Measurements from ENCODE around the gene RERE. TPM values are rescaled to one million over a fixed set of nuclear protein-coding genes. Genes with fewer than 3 reads are reported as not detected.

RERE gene
- total RNA-seq, 2 donors from 2014 or later: 96.0 to 105 TPM

DNA sequence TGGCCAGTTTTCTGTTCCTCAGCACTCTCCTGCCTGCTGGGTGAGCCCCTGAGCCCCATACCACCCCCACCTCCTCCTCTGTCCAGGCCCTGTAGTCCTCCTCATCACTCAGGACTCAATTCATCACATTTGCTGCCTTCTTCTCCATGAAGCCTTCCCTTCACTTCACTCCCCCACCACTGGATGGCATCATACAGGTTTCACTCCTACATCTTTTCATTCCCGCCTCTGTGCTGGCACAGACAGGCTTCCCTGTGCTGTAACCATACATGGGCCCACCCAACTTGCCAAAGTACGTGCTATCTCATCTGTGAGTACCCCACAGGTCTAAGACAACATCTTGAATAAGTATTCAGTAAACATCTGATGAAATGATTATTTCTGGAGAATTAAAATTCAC lies 442.6 kb downstream of the RERE start:
- TF ChIP-seq CTCF (IDR thresholded peaks at IDR 0.05): peak; percentile 44

GRCh38 chr1:8374356-8374755 lies 443.1 kb downstream of the RERE start:
- no peak for TF ChIP-seq CTCF (IDR thresholded peaks at IDR 0.05)
- no peak overlapping the region for H3K9ac ChIP-seq (ENCODE audit: low read depth in 2 of 2, low read length in 2 of 2)
- H3K9me3 ChIP-seq: no peaks in the 10 kb centered on the region
- intact Hi-C loops (cut with DNase I): no loop called here
- H3K4me3 ChIP-seq: no peak overlapping the region
- no peak for DNase-seq
- H3K36me3 ChIP-seq: no peaks in the 10 kb centered on the region
- H3K27ac ChIP-seq: peak overlapping the region; percentile 49
- no peaks in the 10 kb centered on the region for H3K4me1 ChIP-seq
- H3K27me3 ChIP-seq: no peaks in the 10 kb centered on the region

More for the DNA sequence above, 442.6 kb downstream of the RERE start:
- Histone ChIP-seq H3K4me3 (no peak overlapping the region), H3K9me3 (no peaks in the 10 kb centered on the region), H3K9ac (ENCODE audit: low read depth in 2 of 2, low read length in 2 of 2) (no peak overlapping the region), H3K27ac (no peak overlapping the region), H3K4me1 (no peaks in the 10 kb centered on the region), H3K27me3 (no peaks in the 10 kb centered on the region), H3K36me3 (no peaks in the 10 kb centered on the region)
- intact Hi-C loops (cut with DNase I): no loop called here
- DNase-seq: peak; percentile 54

DNA sequence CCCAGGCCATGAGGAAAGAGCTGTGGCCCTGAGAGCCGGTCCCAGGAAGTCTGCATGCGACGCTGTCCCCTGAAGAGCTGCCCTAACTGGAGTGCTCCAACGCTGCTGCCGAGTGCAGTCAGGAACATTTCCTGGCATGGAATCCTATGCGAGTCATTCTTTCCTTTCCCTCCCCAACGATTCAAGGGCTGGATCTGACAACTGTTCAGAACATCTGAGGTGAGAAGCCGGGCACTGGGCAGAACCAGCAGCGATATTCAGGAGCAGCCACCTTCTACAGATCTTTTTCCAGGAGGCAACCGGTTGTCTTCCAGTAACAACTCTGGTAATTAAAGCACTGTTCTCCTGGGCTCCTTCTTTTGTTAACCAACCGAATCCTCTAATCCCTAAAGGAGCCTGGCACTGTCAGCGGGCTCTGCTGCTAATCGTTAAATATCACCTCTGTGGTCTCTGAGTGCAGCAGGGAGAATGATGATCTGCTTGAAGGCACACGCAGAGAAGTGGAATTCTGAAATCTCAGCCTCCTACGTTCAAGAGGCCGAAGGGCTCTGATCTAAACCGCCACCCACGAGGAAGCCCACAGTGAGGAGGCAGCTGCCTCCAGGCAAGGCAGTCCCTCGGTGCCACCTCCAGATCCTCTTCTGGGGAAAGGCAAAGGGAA lies 443.7 kb downstream of the RERE start:
- Histone ChIP-seq H3K36me3 (no peaks in the 10 kb centered on the region), H3K4me1 (no peaks in the 10 kb centered on the region), H3K9me3 (no peaks in the 10 kb centered on the region), H3K27me3 (no peaks in the 10 kb centered on the region), H3K9ac (ENCODE audit: low read depth in 2 of 2, low read length in 2 of 2) (peak overlapping the region in 1 of 2 donors; percentile 40), H3K4me3 (no peak overlapping the region), H3K27ac (peak overlapping the region; percentile 49)
- TF ChIP-seq CTCF (IDR thresholded peaks at IDR 0.05): no peak
- intact Hi-C loops (cut with DNase I): no loop called here
- peak; percentile 48 for DNase-seq

GRCh38 chr1:8373125-8373524 lies 444.3 kb downstream of the RERE start:
- DNase-seq: no peak
- TF ChIP-seq CTCF (IDR thresholded peaks at IDR 0.05): no peak
- no peaks in the 10 kb centered on the region for H3K36me3 ChIP-seq
- no peak overlapping the region for H3K27ac ChIP-seq
- H3K27me3 ChIP-seq: no peaks in the 10 kb centered on the region
- no peaks in the 10 kb centered on the region for H3K9me3 ChIP-seq
- no peak overlapping the region for H3K9ac ChIP-seq (ENCODE audit: low read depth in 2 of 2, low read length in 2 of 2)
- no peak overlapping the region for H3K4me3 ChIP-seq
- intact Hi-C loops (cut with DNase I): no loop called here
- H3K4me1 ChIP-seq: no peaks in the 10 kb centered on the region

- Histone ChIP-seq H3K4me3 (no peak overlapping the region), H3K9me3 (no peaks in the 10 kb centered on the region), H3K27ac (no peak overlapping the region), H3K27me3 (no peaks in the 10 kb centered on the region), H3K36me3 (no peaks in the 10 kb centered on the region), H3K4me1 (no peaks in the 10 kb centered on the region), H3K9ac (ENCODE audit: low read depth in 2 of 2, low read length in 2 of 2) (no peak overlapping the region)
- intact Hi-C loops (cut with DNase I): no loop called here
- no peak for TF ChIP-seq CTCF (IDR thresholded peaks at IDR 0.05)
- no peak for DNase-seq
Measured at GRCh38 chr1:8371372-8371991, 446.0 kb downstream of the RERE start.
